Dendritic cell treated with granulocyte-macrophage colony-stimulating factor and Interleukin-4, amounts not matched to agents 40 ng/mL and 50 ng/mL, for 4 days (primary cell): ENCODE measurements around the gene TMEM134.
A peak's percentile ranks its signal among the peaks of the same experiment; 100 is the strongest.
"Not testable (repeated sequence)": the region's sequence is repeated elsewhere in the genome, so short reads cannot be mapped to it uniquely, and the experiment has no call there.

ENCODE experiments used
- H3K27ac Mint-ChIP-seq: one replicate; pipeline ENCODE4 v1.8.0; 2022; ENCODE audit warnings: mild to moderate bottlenecking, mixed read lengths
- H3K27me3 Mint-ChIP-seq: one replicate; pipeline ENCODE4 v1.8.0; 2022; ENCODE audit warnings: mild to moderate bottlenecking, mixed read lengths
- H3K36me3 Mint-ChIP-seq: one replicate; pipeline ENCODE4 v1.8.0; 2022; ENCODE audit warnings: low read depth, mixed read lengths
- H3K4me1 Mint-ChIP-seq: one replicate; pipeline ENCODE4 v1.8.0; 2022; ENCODE audit warnings: low read depth, mixed read lengths
- H3K4me3 Mint-ChIP-seq: one replicate; pipeline ENCODE4 v1.8.0; 2022; ENCODE audit warnings: mild to moderate bottlenecking, moderate library complexity, mixed read lengths
- H3K9me3 Mint-ChIP-seq: one replicate; pipeline ENCODE4 v1.8.0; 2022; ENCODE audit warnings: mixed read lengths
- intact Hi-C: fragments of 100-400 bp; cut with micrococcal nuclease; formaldehyde crosslinking; loops from one replicate; pipeline ENCODE4 v1.15.0; 2022

TMEM134 gene

GRCh38 chr11:67428052-67429001 is 40.7 kb downstream of the TMEM134 start, which contains the start of gene RPS6KB2:
TSS of gene RPS6KB2 (plus strand) at chr11:67428494. CDS start at chr11:67428546, 52 bp downstream.
- intact Hi-C loops: loop anchor here (5.0 kb wide), 2 partner anchors 36 to 39 kb away; partner anchors contain the start of genes RAD9A and TMEM134
- no peaks in the 10 kb centered on the region for H3K9me3 Mint-ChIP-seq
- peak within 1 kb of the TSS; percentile 88 for H3K27ac Mint-ChIP-seq
- H3K27me3 Mint-ChIP-seq: no peaks in the 10 kb centered on the region
- peaks cover 27% of the 10 kb centered on the region for H3K4me1 Mint-ChIP-seq
- peaks cover 52% of the 10 kb centered on the region for H3K36me3 Mint-ChIP-seq
- peak within 1 kb of the TSS; percentile 97 for H3K4me3 Mint-ChIP-seq

GRCh38 chr11:67427364-67427859 is 41.6 kb downstream of the TMEM134 start:
- Mint-ChIP-seq H3K36me3 (peaks cover 43% of the 10 kb centered on the region), H3K4me3 (peak overlapping the region; percentile 97), H3K27ac (peak overlapping the region; percentile 88), H3K4me1 (peaks cover 35% of the 10 kb centered on the region)
- not testable (repeated sequence) for H3K27me3 Mint-ChIP-seq, H3K9me3 Mint-ChIP-seq
- intact Hi-C loops: loop anchor here (5.0 kb wide), 2 partner anchors 35 to 40 kb away; partner anchors contain the start of genes RAD9A and TMEM134

- Mint-ChIP-seq H3K27me3 (peaks cover 19% of the 10 kb centered on the region), H3K9me3 (no peaks in the 10 kb centered on the region), H3K27ac (no peak overlapping the region), H3K4me1 (peaks cover 45% of the 10 kb centered on the region), H3K4me3 (no peak overlapping the region), H3K36me3 (peaks cover 13% of the 10 kb centered on the region)
- intact Hi-C loops: no loop called here
These were observed 45.0 kb downstream of the TMEM134 start for GRCh38 chr11:67423891-67424613.

GRCh38 chr11:67423466-67423865 is 45.6 kb downstream of the TMEM134 start:
- Mint-ChIP-seq H3K4me1 (peaks cover 46% of the 10 kb centered on the region), H3K27ac (peak overlapping the region; percentile 40), H3K36me3 (peaks cover 7% of the 10 kb centered on the region), H3K4me3 (no peak overlapping the region), H3K27me3 (peaks cover 25% of the 10 kb centered on the region), H3K9me3 (no peaks in the 10 kb centered on the region)
- intact Hi-C loops: no loop called here

GRCh38 chr11:67422891-67423290 is 46.2 kb downstream of the TMEM134 start:
- intact Hi-C loops: no loop called here
- Mint-ChIP-seq H3K36me3 (peaks cover 1% of the 10 kb centered on the region), H3K27me3 (peaks cover 31% of the 10 kb centered on the region), H3K27ac (peak overlapping the region; percentile 40), H3K4me3 (no peak overlapping the region), H3K9me3 (no peaks in the 10 kb centered on the region), H3K4me1 (peaks cover 52% of the 10 kb centered on the region)

- H3K27me3 Mint-ChIP-seq: peaks cover 44% of the 10 kb centered on the region
- no peaks in the 10 kb centered on the region for H3K9me3 Mint-ChIP-seq
- intact Hi-C loops: loop anchor here (2.0 kb wide), 1 partner anchor 19 kb away; no protein-coding TSS in a partner anchor
- H3K4me1 Mint-ChIP-seq: peaks cover 57% of the 10 kb centered on the region
- peak overlapping the region; percentile 51 for H3K27ac Mint-ChIP-seq
- H3K36me3 Mint-ChIP-seq: no peaks in the 10 kb centered on the region
- peak overlapping the region; percentile 76 for H3K4me3 Mint-ChIP-seq
These were observed 47.5 kb downstream of the TMEM134 start for GRCh38 chr11:67421430-67422031.

GRCh38 chr11:67420646-67421429 is 48.2 kb downstream of the TMEM134 start:
- Mint-ChIP-seq H3K27me3 (peaks cover 51% of the 10 kb centered on the region), H3K27ac (peak overlapping the region; percentile 51)

GRCh38 chr11:67420147-67420645 is 48.9 kb downstream of the TMEM134 start:
- no peaks in the 10 kb centered on the region for H3K9me3 Mint-ChIP-seq
- H3K36me3 Mint-ChIP-seq: no peaks in the 10 kb centered on the region
- peak overlapping the region; percentile 51 for H3K27ac Mint-ChIP-seq
- peaks cover 53% of the 10 kb centered on the region for H3K27me3 Mint-ChIP-seq
- peak overlapping the region; percentile 76 for H3K4me3 Mint-ChIP-seq
- intact Hi-C loops: loop anchor here (2.0 kb wide), 1 partner anchor 17 kb away; no protein-coding TSS in a partner anchor
- peaks cover 65% of the 10 kb centered on the region for H3K4me1 Mint-ChIP-seq

More at GRCh38 chr11:67420646-67421429, 48.2 kb downstream of the TMEM134 start:
- Mint-ChIP-seq H3K9me3 (no peaks in the 10 kb centered on the region), H3K4me3 (peak overlapping the region; percentile 76), H3K4me1 (peaks cover 62% of the 10 kb centered on the region), H3K36me3 (no peaks in the 10 kb centered on the region)
- intact Hi-C loops: loop anchor here (2.0 kb wide), 1 partner anchor 18 kb away; no protein-coding TSS in a partner anchor

- Mint-ChIP-seq H3K9me3 (no peaks in the 10 kb centered on the region), H3K27ac (no peak overlapping the region), H3K36me3 (no peaks in the 10 kb centered on the region), H3K27me3 (peaks cover 60% of the 10 kb centered on the region), H3K4me3 (peak overlapping the region; percentile 76), H3K4me1 (peaks cover 64% of the 10 kb centered on the region)
- intact Hi-C loops: loop anchor here (2.0 kb wide), 1 partner anchor 17 kb away; no protein-coding TSS in a partner anchor
These were observed 49.6 kb downstream of the TMEM134 start for GRCh38 chr11:67419325-67420049.

- Mint-ChIP-seq H3K4me1 (peaks cover 63% of the 10 kb centered on the region), H3K27ac (no peak overlapping the region), H3K36me3 (no peaks in the 10 kb centered on the region), H3K9me3 (no peaks in the 10 kb centered on the region), H3K4me3 (peak overlapping the region; percentile 24), H3K27me3 (peaks cover 68% of the 10 kb centered on the region)
- intact Hi-C loops: no loop called here
These were observed 50.4 kb downstream of the TMEM134 start for GRCh38 chr11:67418476-67419281.

GRCh38 chr11:67417425-67417824 is 51.6 kb downstream of the TMEM134 start:
- no peak overlapping the region for H3K4me3 Mint-ChIP-seq
- peaks cover 67% of the 10 kb centered on the region for H3K4me1 Mint-ChIP-seq

More at GRCh38 chr11:67417425-67417824, 51.6 kb downstream of the TMEM134 start:
- H3K36me3 Mint-ChIP-seq: no peaks in the 10 kb centered on the region
- no peaks in the 10 kb centered on the region for H3K9me3 Mint-ChIP-seq
- intact Hi-C loops: no loop called here
- H3K27me3 Mint-ChIP-seq: peaks cover 74% of the 10 kb centered on the region
- H3K27ac Mint-ChIP-seq: no peak overlapping the region
